HS-5 (cell line): ENCODE results near the gene KCNG2.
"Not testable (repeated sequence)": the region's sequence is repeated elsewhere in the genome, so short reads cannot be mapped to it uniquely, and the experiment has no call there.

Experiments
- DNase-seq: peaks from one replicate; pipeline ENCODE4 v3.0.0-alpha.2; 2012; ENCODE audit warnings: low read depth

KCNG2 gene

GRCh38 chr18:79797518-79798345 is at the start of gene KCNG2:
Gene KCNG2 (plus strand): TSS chr18:79797938. CDS start chr18:79863668, 65,730 bp downstream.
- no peak for DNase-seq

GRCh38 chr18:79748321-79749180 is 49.2 kb upstream of the KCNG2 start:
- no peak for DNase-seq

GRCh38 chr18:79749251-79750191 is 48.2 kb upstream of the KCNG2 start:
- no peak for DNase-seq

- no peak for DNase-seq
These were observed 46.7 kb upstream of the KCNG2 start for GRCh38 chr18:79750980-79751571.

GRCh38 chr18:79751918-79752578 is 45.7 kb upstream of the KCNG2 start:
- DNase-seq, result not testable (repeated sequence)

- not testable (repeated sequence) for DNase-seq
These were observed 44.8 kb upstream of the KCNG2 start for GRCh38 chr18:79752946-79753345.

GRCh38 chr18:79753391-79753851 is 44.3 kb upstream of the KCNG2 start:
- DNase-seq, result no peak

- no peak for DNase-seq
These were observed 43.5 kb upstream of the KCNG2 start for GRCh38 chr18:79754022-79754761.

GRCh38 chr18:79754831-79755351 is 42.8 kb upstream of the KCNG2 start:
- DNase-seq, result no peak

- DNase-seq, result no peak
These were observed 42.1 kb upstream of the KCNG2 start for GRCh38 chr18:79755496-79756142.

- no peak for DNase-seq
These were observed 41.6 kb upstream of the KCNG2 start for GRCh38 chr18:79756143-79756500.

GRCh38 chr18:79756826-79757225 is 40.9 kb upstream of the KCNG2 start:
- no peak for DNase-seq

GRCh38 chr18:79760348-79760747 is 37.4 kb upstream of the KCNG2 start:
- no peak for DNase-seq

GRCh38 chr18:79760881-79761280 is 36.9 kb upstream of the KCNG2 start:
- no peak for DNase-seq

GRCh38 chr18:79763407-79763806 is 34.3 kb upstream of the KCNG2 start:
- DNase-seq, result no peak

- DNase-seq, result no peak
These were observed 33.6 kb upstream of the KCNG2 start for GRCh38 chr18:79764131-79764530.

GRCh38 chr18:79765491-79766245 is 32.1 kb upstream of the KCNG2 start:
- no peak for DNase-seq

GRCh38 chr18:79766308-79766707 is 31.4 kb upstream of the KCNG2 start:
- no peak for DNase-seq

- DNase-seq, result no peak
These were observed 29.0 kb upstream of the KCNG2 start for GRCh38 chr18:79768745-79769144.
